RPMI7951 (cell line): ENCODE data around the gene TAMALIN. TPM values are rescaled to one million over a fixed set of nuclear protein-coding genes. Genes with fewer than 3 reads are reported as not detected.

Experiments
- DNase-seq: peaks from one replicate; pipeline ENCODE4 v3.0.0-alpha.2; 2012; ENCODE audit warnings: low read depth
- total RNA-seq: library from RNA; depleted of rRNA; stranded (reverse); fragments of >200 nt; shearing (Covaris generic); gene quantifications from 2 replicates; pipeline ENCODE4 v1.2.3, GENCODE V29; 2014

TAMALIN gene
- total RNA-seq, 1 experiment from 2014 or later = 0.24 TPM

DNA sequence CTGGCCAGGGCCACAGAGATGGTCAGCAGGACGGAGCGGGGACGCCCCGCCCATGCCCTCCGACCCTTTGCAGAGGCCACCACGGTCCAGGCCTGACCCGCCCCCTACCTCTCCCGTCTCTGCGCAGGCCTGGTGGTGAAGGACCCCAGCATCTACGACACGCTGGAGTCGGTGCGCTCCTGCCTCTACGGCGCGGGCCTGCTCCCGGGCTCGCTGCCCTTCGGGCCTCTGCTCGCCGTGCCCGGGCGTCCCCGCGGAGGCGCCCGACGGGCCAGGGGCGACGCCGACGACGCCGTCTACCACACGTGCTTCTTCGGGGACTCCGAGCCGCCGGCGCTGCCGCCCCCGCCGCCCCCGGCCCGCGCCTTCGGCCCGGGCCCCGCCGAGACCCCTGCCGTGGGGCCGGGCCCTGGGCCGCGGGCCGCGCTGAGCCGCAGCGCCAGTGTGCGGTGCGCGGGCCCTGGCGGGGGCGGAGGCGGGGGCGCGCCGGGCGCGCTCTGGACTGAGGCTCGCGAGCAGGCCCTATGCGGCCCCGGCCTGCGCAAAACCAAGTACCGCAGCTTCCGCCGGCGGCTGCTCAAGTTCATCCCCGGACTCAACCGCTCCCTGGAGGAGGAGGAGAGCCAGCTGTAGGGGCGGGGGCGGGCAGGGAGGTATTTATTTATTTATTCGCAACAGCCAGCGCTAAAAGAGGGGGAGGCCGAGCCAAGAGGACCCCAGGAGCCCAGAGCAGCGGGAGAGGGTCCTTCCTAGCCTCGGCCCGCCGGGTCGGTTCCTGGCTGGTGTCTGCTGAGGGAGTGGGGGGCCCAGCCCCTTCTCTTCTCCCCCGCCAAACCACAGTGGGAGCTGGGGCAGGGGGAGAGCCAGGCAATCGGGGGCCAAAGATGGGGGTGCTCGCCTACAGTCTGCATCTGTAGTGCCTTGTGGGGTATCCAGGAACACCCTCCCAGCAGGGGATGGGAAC is 8.1 kb downstream of the TAMALIN start:
- no peak for DNase-seq

DNA sequence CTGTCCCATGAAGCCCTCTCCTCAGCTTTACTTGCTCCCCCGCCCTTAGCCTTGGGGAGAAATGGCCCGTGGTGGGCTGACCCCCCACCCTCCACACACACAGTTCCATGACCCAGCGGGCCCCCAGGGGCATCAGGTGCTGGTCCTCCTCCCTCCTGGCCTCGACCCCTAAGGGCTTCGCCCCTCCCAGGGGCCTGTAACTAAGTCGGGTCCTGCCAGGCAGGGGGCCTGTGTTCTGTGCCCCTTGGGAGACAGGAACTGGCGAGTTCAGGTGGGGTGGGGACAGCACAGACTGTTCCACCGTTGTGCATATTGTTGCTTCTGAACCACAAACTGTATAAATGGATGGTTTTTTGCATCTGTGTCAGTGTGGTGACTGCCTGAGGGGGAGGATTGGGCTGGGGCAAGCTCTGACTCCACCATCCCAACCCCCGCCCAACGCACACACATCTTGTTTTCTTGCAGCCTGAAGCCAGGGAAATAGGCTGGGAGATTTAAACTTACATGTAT is 8.8 kb downstream of the TAMALIN start:
- DNase-seq = no peak

DNA sequence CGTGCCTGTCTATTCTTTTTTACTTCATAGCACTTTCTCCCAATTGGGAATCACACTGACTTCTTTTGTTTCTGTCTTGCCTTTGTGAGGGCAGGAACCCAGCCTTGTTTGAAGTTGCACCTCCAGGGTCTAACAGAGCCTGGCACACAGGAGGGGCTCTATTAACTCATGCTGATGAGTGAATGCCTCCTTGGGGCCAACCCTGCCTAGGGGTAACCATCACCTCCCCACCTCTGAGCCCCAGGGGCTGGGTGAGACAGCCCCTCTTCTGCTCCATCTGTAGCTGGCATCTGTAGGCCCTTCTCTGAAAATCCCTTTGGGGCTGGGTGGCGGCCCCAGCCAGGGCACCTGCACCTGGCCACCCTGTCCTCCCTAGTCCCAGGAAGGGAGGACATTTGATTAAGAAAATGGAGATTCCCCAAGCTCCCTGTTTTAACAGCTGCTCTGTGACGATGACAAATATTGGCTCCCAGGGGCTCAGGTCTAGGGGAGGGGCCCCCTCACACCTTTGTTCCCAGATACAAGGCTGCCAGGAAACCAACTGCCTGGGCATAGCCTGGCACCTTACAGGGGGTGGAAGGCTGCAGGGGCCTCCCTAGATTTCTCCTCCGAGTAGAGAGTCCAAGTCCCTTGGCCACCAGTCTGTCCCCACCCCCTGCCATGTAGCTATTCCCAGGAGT is 11.8 kb downstream of the TAMALIN start:
- no peak for DNase-seq

DNA sequence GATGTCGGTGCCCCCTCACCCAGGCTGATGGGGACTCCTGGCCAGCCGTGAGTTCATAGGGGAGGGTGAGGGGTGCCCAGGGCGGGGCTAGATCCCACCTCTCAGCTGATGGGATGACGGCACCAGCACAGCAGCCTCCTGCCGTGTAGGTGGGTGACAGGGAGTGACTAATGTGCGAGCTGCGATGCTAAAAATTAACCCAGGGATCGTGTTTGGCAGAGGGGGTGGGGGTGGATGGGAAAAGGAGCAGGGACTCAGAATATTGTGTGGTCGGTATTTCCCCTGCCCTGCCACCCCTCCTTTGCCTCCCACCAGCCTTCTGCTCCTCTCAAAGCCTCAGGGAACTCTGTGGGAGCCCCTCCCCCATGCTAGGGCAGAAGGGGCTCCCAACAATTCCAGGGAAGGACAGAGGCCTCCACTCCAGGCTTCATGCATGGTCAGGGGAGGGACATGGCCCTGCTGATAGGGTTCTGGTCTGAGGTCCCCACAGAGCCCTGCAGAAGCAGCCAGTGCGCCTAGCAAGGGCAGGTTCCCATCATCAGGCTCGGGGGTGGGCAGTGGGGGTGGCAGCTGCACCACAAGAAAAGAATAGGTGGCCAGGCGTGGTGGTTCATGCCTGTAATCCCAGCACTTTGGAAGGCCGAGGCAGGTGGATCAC is 12.5 kb downstream of the TAMALIN start:
- DNase-seq = no peak

DNA sequence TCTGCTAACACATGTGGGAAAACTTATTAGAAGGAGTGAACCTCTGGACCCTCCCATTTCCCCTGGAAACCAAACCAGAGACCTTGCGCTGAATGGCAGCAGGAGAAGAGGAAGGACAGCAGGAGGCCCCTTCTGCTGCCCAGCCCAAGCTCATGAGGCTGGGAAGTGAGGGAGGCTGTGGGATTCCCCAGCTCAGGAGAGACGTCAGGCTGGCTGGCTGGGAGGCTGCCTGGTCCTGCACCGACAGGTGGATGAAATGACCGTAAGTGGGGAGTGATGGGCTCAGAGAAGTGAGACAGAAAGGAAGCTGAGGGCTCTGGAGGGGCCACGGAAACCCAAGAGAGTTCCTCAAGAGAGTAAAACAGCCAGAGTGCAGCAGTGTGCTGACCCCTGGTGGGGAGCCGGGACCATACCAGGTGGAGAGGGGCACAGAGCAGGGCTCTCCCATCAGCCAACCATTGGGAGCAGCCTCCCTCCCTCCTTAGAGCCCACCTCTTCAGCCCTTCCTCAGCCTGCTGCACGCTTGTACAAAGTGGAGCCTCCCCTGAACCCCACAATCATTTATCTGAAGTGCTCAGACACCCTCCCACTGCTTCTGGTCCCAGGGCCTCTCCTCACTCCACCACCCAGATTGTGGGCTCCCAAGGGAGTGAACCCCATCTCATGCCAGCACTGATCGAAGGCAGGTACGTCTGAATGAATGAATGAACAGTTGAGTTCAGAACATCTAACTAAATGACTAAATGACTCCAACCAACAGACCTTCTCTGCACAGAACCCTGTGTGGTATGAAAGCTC is 14.0 kb downstream of the TAMALIN start:
- peak; percentile 22 for DNase-seq

DNA sequence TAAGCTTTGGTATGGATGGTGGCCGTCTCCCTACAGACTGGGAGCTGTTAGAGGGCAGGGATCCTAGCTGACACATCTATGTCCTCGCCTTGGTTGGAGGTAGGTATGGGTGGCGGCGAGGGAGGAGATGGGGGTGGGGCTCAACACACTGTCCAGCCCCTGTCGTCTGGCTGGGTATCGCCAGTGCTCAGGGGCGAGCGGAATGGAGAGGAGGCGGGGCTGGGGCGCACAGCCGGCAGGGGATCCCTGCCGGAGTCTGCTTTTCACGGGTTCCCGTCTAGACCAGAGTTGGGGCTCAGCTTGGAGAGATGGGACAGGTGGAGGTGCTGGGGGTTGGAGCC is 16.1 kb downstream of the TAMALIN start:
- DNase-seq = no peak

DNA sequence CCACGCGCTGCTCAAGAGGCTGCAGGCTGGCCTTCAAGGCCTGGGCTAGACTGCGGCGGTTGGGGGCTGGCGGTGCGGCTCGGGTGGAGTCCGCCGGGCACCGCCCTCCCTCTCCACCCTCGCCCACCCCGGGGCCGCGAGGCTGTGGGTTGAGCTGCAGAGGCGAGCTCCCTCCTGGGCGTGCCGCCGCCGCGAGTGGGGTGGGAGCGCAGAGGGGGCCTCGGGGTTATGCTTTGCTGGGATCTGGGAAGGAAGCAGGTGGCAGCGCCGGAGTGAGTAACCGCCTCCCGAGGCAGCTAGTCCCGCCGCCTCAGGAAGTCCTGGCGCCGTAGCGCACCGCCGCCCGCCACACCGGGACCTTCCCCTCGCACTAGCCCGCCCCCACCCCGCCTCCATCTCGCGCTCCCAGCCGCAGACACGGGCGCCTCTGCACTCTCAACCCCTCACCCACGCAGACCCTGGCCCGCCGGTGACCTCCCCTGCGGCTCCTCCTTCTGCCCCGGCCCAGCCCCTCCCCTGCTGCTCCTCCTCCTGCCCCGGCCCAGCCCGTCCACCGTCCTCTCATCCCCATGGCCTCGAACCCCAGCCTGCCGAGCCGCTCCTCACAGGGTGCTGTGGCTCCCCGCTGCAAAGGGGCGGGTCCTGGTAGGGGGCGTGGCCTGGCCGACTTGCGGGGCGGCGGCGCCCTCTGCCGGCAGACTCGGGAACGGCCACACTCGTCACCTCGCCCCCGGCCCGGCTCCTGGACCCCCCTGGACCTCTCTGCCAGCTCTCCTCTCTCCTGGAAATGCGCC is 16.6 kb downstream of the TAMALIN start:
- DNase-seq = peak; percentile 49

DNA sequence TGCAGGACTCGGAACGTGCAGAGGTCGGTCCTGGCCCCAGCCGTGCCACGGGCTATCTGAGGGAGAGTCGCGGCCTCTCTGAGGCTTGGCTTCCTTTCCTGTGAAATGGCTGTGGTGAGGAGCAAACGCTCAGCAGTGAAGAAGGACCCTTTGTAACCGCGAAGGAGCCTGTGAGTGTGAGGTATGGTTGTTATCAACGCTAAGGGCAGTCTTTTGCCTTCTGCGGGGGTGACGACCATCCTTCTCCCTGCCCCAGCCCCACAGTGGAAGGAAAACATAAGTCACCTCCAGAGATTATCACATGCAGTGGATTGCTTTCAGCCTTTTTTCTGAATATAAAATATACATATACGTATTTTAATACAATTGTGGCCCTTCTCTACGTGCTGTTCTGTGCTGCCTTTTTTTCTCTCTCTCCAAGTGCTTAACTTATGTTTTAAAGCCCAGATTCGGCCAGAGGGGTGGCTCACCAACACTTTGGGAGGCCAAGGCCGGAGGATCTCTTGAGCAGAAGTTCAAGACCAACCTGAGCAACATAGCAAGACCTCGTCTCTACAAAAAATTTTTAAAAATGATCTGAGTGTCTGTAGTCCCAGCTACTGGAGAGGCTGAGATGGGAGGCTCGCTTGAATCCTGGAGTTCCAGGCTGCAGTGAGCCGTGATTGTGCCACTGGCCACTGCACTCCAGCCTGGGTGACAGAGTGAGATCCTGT is 17.4 kb downstream of the TAMALIN start:
- DNase-seq = no peak

DNA sequence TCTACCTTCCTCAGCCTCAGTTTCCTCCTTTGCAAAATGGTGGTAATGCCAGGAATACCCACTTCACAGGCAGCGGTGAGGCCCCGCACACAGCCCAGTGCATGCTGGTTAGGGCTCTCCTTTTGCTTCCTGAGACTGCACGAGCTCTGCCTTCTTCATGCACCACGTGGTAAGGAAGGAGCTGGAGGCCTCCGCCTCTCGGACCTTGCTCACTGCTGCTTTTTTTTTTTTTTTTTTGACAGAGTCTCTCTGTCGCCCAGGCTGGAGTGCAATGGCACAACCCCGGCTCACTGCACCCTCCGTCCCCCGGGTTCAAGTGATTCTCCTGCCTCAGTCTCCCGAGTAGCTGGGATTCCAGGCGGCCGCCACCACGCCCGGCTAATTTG is 18.1 kb downstream of the TAMALIN start:
- DNase-seq = peak; percentile 52

DNA sequence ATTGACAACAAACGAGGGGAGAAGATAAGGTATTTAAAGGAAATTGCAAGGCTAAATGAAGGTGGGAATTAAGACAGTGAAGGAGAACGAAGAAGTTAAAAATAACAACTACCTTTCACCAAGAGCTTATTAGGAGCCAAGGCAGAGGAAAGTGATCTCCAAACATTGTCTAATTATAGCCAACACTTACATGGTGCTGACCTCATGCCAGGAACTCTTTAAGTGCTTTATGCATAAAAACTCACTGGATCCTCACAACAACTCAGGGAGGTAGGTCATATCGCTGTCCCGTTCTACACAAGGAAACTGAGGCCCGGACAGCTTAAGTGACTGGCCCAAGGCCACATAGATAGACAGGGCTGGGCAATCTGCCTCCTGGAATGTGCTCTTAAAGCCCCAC is 19.5 kb downstream of the TAMALIN start:
- DNase-seq = no peak

DNA sequence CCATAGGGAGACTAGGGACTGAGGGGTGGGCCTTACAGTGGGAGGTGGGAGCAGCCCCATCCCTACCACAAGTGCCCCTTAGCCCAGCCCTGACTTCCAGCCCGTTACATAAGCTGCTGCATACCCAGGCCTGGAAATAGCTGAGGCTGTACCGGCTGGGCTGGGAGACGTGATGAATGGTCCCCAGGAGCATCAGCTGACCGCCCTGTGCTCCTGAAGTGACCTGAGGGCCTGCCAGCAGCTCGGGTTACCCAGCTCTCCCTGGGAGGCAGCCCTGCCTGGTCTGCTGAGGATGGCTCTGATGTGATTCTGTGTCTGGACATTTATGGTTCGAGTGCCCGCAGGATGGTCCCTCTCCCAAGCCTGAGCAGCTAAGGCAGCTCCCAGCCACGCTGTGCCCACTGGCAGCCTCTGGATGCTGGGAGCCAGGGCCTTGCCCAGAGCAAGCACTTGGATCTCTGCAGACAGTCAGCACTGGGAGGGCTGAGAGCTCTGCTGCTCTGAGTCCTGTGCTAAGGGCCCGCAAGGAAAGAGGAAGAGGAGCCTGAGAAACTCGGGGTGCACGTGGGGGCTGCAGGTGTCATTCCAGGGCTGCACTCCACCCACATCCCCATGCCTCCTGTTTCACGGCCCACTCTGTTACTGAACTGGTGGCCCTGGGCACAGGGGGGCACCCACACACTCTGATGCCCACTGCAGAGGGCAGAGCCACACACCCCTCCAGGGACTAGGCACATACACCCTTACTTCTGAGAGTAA is 20.5 kb downstream of the TAMALIN start:
- DNase-seq = no peak

DNA sequence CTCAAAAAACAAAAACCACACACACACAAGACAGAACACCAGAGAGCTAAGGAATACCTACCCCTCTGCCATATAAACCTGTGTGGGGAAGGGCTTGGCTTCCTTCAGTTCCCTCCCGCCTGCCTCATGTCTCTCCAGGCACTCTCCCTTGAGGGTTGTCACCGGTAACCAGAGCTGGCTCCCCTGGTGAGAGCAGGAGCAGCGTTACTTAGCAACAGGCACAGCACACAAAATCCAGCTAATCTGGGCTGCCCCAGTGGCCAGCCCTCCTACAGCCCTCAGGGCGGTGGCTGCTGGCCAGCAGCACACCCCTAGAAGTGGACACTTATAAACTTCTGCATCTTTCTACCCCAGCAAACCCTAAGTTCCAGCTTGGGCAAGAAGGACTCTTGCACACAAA is 22.9 kb downstream of the TAMALIN start:
- peak; percentile 72 for DNase-seq

DNA sequence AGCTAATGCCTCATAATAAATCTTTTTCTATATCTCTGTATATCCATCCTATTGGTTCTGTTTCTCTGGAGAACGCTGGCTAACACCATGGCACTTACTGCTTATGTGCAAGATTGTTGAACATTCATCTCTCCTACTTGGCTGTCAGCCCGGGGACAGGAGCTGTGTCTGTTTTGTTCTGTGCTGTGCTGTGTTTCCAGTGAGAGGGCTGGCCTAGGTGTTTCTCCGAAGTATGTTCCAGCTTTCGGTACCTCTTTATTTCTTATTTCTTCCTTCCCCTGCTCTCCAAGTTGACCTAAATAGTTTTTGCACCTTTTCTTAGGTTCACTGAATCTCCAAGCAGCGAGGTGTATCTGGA is 25.7 kb downstream of the TAMALIN start:
- peak; percentile 44 for DNase-seq

DNA sequence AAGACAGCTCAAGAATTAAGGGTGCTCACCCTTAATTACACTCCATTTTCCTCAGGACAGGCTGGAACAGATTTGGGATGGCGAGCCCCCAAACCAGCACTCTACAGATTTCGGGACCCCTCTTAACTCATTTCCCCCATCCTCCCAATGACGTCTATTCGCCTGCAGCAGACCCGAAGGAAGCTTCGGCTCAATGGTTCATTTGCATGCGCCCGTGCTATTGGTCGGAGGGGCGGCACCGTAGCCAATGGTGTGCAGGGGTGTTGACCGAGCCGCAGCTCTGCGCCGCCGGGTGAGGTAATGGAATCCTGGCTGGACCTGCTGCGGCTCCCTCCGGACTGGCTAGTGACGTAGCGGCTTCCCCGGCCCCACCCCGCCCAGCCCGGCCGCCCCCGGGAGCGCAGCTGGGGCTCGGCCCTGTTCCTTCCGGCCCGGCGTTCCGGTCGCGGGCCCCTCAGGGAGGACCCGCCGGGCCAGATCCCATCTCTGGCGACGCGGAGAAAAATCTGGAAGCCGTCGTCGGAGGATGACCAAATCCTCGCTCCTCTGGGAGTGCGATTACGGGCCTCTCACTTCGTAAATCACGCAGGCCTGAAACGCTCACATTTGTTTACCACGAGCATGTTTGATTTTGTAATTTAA is 26.2 kb downstream of the TAMALIN start:
- peak; percentile 95 for DNase-seq

DNA sequence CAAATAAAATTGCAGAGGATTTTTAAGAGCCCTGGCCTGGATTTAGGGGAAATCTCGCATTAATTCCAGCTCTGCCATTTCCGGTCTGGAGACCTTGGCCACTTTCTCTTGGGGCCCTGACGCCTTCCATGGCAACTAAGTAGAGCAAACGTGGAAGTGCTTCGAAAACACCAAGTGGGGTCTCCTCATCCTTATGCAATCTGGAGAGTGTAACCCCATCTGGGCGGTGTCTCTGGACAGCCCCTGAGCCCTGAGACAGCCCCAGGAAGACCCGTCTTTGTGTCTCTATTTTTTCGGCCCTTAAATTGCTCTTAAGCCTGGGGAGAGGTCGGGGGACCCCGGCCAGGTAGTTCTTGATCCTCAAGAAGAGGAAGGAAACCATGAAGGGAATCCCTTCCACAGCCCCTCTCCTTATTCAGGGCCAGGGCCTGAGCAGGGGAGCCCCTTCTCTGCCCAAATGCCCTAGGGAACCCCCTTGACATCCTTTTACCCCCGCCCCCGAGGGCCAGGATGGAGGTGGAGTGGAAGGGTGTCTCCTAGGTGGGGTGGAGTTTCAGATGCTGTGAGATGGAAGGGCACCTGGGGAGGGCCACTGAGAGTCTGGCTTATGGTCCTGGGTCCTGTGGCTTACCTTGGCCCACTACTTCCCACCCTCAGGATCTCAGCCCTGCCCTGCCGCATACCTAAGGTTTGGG is 26.8 kb downstream of the TAMALIN start:
- DNase-seq = no peak

DNA sequence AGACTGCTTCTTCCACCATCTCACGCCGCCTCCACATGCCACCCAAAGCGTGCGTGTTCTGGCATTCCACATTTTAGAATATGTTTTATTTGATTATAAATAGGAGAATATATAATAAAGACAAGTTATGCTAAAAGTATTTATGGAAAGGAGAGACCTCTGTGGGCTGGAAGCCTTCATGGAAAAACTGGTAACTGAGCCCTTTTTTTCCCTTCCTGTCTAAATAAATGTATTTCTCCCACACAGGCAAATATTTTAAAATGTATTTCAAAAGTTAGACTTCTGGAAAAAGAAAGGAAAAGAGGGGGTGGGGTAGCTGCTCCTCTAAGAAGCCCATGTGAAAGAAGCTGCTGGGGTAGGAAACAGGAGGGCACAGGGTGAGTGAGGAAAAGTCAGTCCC is 28.4 kb downstream of the TAMALIN start:
- DNase-seq = no peak

DNA sequence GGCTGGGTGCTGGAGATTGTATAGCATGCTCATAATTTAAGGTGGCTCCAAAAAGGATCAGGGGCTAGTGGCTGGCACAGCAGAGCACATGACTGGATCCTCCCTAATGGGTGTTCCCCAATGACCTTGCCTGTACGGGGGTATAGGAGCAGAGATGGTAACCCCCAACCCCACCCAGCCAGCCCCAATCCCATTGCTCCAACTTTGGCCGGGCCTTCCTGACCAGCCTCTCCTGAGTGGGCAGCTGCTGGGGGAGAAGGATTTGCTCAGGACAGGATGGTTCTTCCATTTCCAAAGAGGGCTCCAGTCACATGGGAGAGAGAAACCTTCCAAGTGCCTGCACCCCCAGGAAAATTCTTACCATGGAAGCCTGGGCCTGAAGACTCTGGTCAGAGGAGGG is 29.2 kb downstream of the TAMALIN start:
- no peak for DNase-seq

DNA sequence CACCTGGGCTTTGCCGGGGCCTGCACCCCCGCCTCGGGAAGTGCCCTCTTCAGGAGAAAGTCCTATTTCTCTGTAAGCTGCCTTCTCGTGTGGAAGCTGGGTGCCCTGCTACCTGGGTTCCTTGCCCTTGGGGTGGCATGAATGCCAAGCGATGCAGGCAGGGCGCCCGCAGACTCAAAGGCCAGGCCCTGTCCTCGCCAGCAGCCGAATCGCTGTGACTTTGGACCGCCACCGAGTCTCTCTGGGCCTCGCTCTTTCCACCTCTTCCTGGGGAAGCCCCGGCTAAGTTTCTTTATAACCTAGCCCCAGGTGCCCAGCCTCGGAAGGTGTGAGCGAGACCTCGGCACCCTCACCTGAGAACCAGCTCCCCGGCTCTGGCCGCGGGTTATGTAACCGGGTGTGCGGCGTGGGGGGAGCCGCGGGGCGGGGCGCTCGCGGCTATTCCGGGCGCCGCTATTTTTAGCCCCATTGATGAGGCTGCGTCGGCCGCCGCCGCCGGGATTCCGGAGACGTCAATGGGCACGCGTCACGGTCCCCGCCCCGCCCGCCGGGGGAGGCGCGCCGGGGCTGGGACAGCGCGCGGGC is 29.9 kb downstream of the TAMALIN start:
- DNase-seq = peak; percentile 78
